ENCODE results near the gene CELF2.
"Not testable (repeated sequence)": the region's sequence is repeated elsewhere in the genome, so short reads cannot be mapped to it uniquely, and the experiment has no call there.

CELF2 gene

GRCh38 chr10:11116817-11117216, 99.1 kb downstream of the CELF2 start:
- TF ChIP-seq CTCF (IDR thresholded peaks at IDR 0.05; ENCODE audit: low read depth, low read length, missing control alignments): no peak
- in situ Hi-C loops (cut with HindIII; ENCODE audit: low sequenced_read_pairs): no loop called here
- no peak for DNase-seq (ENCODE audit: low read depth)
- no peak overlapping the region for H3K4me3 ChIP-seq (ENCODE audit: low read depth, low read length)

GRCh38 chr10:11118686-11119085, 101.0 kb downstream of the CELF2 start:
- TF ChIP-seq CTCF (IDR thresholded peaks at IDR 0.05; ENCODE audit: low read depth, low read length, missing control alignments): no peak
- no peak overlapping the region for H3K4me3 ChIP-seq (ENCODE audit: low read depth, low read length)
- in situ Hi-C loops (cut with HindIII; ENCODE audit: low sequenced_read_pairs): no loop called here
- no peak for DNase-seq (ENCODE audit: low read depth)

GRCh38 chr10:11119843-11120242, 102.2 kb downstream of the CELF2 start:
- DNase-seq (ENCODE audit: low read depth): no peak
- in situ Hi-C loops (cut with HindIII; ENCODE audit: low sequenced_read_pairs): no loop called here
- no peak for TF ChIP-seq CTCF (IDR thresholded peaks at IDR 0.05; ENCODE audit: low read depth, low read length, missing control alignments)
- no peak overlapping the region for H3K4me3 ChIP-seq (ENCODE audit: low read depth, low read length)

- in situ Hi-C loops (cut with HindIII; ENCODE audit: low sequenced_read_pairs): no loop called here
- DNase-seq (ENCODE audit: low read depth): no peak
- no peak for TF ChIP-seq CTCF (IDR thresholded peaks at IDR 0.05; ENCODE audit: low read depth, low read length, missing control alignments)
- H3K4me3 ChIP-seq (ENCODE audit: low read depth, low read length): no peak overlapping the region
Measured at GRCh38 chr10:11120711-11121110, 103.0 kb downstream of the CELF2 start.

GRCh38 chr10:11123892-11124291, 106.2 kb downstream of the CELF2 start:
- in situ Hi-C loops (cut with HindIII; ENCODE audit: low sequenced_read_pairs); DNase-seq (ENCODE audit: low read depth); H3K4me3 ChIP-seq (ENCODE audit: low read depth, low read length): not testable (repeated sequence)

- TF ChIP-seq CTCF (IDR thresholded peaks at IDR 0.05; ENCODE audit: low read depth, low read length, missing control alignments): no peak
- in situ Hi-C loops (cut with HindIII; ENCODE audit: low sequenced_read_pairs): no loop called here
- no peak for DNase-seq (ENCODE audit: low read depth)
- H3K4me3 ChIP-seq (ENCODE audit: low read depth, low read length): no peak overlapping the region
Measured at GRCh38 chr10:11125004-11125403, 107.3 kb downstream of the CELF2 start.

GRCh38 chr10:11127017-11127416, 109.3 kb downstream of the CELF2 start:
- DNase-seq (ENCODE audit: low read depth); H3K4me3 ChIP-seq (ENCODE audit: low read depth, low read length); in situ Hi-C loops (cut with HindIII; ENCODE audit: low sequenced_read_pairs): not testable (repeated sequence)

GRCh38 chr10:11131112-11131639, 113.5 kb downstream of the CELF2 start:
- no peak overlapping the region for H3K4me3 ChIP-seq (ENCODE audit: low read depth, low read length)
- no peak for DNase-seq (ENCODE audit: low read depth)
- no peak for TF ChIP-seq CTCF (IDR thresholded peaks at IDR 0.05; ENCODE audit: low read depth, low read length, missing control alignments)
- in situ Hi-C loops (cut with HindIII; ENCODE audit: low sequenced_read_pairs): no loop called here
